ENCODE results near the gene ETHE1.

ETHE1 gene

DNA sequence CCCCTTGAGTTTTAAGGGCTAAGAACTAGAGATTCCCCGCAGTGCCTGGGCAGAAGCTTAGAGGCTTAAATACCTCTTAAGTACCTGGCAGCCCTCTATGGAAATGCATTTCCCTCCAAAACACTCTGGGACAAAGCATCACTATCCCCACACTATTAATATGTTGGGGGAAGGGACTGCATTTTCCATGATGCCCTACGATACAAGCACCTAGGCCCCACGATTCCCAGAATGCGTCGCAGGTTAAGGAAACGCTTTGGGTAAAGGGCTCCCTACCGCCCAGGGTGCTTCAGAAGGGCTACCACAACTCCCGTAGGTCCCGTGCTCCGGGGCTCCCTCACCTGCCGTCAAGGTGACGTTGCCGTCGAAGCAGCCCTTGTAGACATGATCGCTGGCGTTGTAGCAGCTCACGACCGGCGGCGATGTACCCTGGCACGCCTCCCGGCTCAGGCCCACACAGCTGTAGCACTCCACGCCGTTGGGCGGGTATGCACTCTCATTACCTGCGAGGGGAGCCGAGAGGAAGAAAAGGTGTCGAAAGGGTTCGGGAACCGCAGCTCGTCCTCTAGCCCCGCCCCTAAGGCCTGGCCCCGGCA, 64.1 kb downstream of the ETHE1 start:
- DNase-seq = no peak

DNA sequence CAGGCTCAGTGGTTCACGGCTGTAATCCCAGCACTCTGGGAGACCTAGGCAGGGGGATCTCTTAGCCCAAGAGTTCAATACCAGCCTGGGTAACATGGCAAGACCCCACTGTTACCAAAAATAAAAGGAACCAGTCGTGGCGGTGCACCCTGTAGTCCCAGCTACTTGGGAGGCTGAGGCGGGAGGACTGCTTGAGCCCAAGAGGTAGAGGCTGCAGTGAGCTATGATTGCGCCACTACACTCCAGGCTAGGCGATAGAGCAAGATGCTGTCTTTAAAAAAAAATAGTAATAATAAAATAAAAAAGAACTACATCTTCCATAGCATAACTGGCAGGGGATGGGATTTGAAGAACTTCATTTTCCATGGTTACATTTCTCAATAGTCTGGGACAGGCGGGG, 64.6 kb downstream of the ETHE1 start:
- DNase-seq = no peak

DNA sequence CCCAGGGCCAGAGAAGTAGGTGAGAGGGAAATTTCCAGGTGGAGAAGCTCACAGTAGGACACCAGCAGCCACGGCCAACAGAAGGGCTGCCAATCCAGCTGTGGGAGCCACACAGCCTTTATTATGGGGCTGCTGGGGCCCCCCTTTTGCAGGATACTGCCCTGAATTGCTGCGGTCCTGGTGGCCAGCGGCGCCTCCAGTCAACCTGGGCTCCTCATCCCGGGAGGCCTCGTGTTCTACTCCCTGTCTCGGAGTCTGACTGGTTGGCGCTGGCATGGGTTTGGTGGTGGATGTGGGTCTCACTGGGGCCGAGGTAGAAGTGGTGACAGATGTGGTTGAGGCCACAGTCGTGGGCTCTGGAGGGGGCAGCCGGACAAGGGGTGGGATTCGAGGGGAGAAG, 65.7 kb downstream of the ETHE1 start:
- DNase-seq = no peak

DNA sequence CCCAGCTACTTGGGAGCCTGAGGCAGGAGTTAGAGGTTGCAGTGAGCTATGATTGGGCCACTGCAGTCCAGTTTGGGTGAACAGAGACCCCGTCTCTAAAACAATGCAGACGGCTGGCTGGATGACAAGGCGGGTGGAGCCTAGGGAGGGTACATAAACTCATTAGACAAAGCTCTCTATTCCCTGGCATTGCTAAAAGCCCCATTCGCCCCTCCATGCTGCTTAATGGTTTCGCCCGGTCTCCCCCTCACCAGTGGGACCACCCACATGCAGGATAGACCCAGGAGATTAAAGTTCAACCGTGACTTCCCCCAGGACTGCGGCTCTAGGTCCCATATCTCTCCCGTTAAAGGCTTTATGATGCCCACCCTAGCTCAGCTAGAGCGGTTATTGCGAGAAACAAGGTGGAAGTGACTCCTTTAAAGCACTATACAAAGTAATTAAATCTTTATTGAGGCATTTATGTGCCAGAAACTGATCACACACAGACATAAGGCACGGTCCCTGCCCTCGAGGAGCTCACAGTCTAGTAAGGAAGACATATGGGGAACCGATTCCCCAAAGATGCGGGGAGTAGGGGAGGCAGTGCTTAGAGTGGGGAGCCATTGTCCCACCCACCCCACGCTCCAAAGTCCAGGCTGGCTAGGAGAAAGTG, 66.5 kb downstream of the ETHE1 start:
- DNase-seq = no peak

DNA sequence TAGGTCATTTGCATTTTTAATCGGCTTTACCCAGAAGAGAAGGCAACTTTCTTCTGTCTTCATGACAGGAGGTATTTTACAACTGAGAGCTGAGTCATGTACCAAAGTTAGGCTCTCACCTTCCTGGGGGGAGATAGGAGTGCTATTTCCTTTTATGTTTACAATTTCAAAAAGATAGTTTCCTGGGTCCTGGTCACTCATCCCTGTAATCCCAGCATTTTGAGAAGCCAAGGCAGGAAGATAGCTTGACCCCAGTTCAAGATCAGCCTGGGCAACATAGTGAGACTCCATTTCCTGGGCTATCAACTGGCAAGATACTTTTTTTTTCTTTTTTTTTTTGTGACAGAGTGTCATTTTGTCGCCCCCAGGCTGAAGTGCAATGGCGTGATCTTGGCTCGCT, 69.2 kb downstream of the ETHE1 start:
- no peak for DNase-seq
